T-cell (primary cell): Measurements from ENCODE around the gene ZNF134. TPM values are rescaled to one million over a fixed set of nuclear protein-coding genes. Genes with fewer than 3 reads are reported as not detected.

Experiments used
- ATAC-seq, 4 experiments: fragments of 200-7000 bp in 3 of 4; fragments of 150-1000 bp in 1 of 4; cut with Tn5 transposase; replicated peaks in 1 of 4; 1 replicate in 3 of 4; 2 replicates in 1 of 4; pipeline ENCODE4 v1.10.0; 2021; ENCODE audit warnings: moderate library complexity in 3 of 4, mild to moderate bottlenecking in 2 of 4, moderate number of reproducible peaks in 1 of 4
- CTCF ChIA-PET, 2 donors: fragments of 300-600 bp; sonication (Branson Sonifier 250); formaldehyde crosslinking; loops; one replicate each; lab custom pipeline; 2022; ENCODE audit warnings: antibody characterized with exemption in 2 of 2; lab: Charles Lee
- POLR2A ChIA-PET, 2 donors: fragments of 300-600 bp; sonication (Branson Sonifier 250); formaldehyde crosslinking; loops; one replicate each; lab custom pipeline; 2022; ENCODE audit warnings: antibody characterized with exemption in 2 of 2; lab: Charles Lee
- DNase-seq, 35 experiments: peaks; one replicate each; pipeline versions ENCODE4 v3.0.0 to v3.0.0-alpha.2; 2013 to 2023
- H3K27ac ChIP-seq: one replicate; pipeline ENCODE4 v1.5.1; 2013; ENCODE audit warnings: low read length
- H3K27me3 ChIP-seq, 2 experiments: replicated peaks in 1 of 2; 1 replicate in 1 of 2; 2 replicates in 1 of 2; pipeline versions ENCODE4 v1.6.1 to v1.7.0; 2013; ENCODE audit warnings: low read length in 1 of 2, mixed read lengths in 1 of 2; ENCODE audit not compliant: control insufficient read depth in 2 of 2, insufficient read depth in 2 of 2; ENCODE audit errors: extremely low read depth in 1 of 2
- H3K36me3 ChIP-seq, 2 donors: 1 replicate in 1 of 2; 2 replicates in 1 of 2; pipeline versions ENCODE4 v1.6.1 to v1.7.0; 2013; ENCODE audit warnings: low read length in 1 of 2; ENCODE audit not compliant: control insufficient read depth in 2 of 2, insufficient read depth in 1 of 2; ENCODE audit errors: extremely low read depth in 1 of 2
- H3K4me1 ChIP-seq, 2 experiments: 1 replicate in 1 of 2; 2 replicates in 1 of 2; pipeline versions ENCODE4 v1.6.1 to v1.7.0; 2013; ENCODE audit warnings: low read length in 2 of 2, mixed read lengths in 1 of 2; ENCODE audit not compliant: insufficient read depth in 2 of 2, control insufficient read depth in 1 of 2; ENCODE audit errors: extremely low read depth in 1 of 2
- H3K4me3 ChIP-seq, 2 donors: 1 replicate in 1 of 2; 2 replicates in 1 of 2; pipeline versions ENCODE4 v1.5.1 to v1.7.0; 2013; ENCODE audit warnings: mild to moderate bottlenecking in 2 of 2, low read length in 1 of 2, moderate library complexity in 1 of 2; ENCODE audit not compliant: control insufficient read depth in 1 of 2; ENCODE audit errors: extremely low read depth in 1 of 2
- H3K9me3 ChIP-seq: 2 replicates; pipeline ENCODE4 v1.7.0; 2013
- H3K27ac Mint-ChIP-seq, 2 donors: one replicate each; pipeline ENCODE4 v1.8.0; 2020 to 2021; ENCODE audit warnings: mild to moderate bottlenecking in 2 of 2, mixed read lengths in 2 of 2
- H3K27me3 Mint-ChIP-seq, 2 donors: one replicate each; pipeline ENCODE4 v1.8.0; 2021 to 2022; ENCODE audit warnings: mixed read lengths in 2 of 2
- H3K36me3 Mint-ChIP-seq: one replicate; pipeline ENCODE4 v1.8.0; 2021; ENCODE audit warnings: mixed read lengths
- H3K4me1 Mint-ChIP-seq, 3 donors: one replicate each; pipeline ENCODE4 v1.8.0; 2020 to 2022; ENCODE audit warnings: mixed read lengths in 3 of 3, mild to moderate bottlenecking in 1 of 3
- H3K4me3 Mint-ChIP-seq, 3 donors: one replicate each; pipeline ENCODE4 v1.8.0; 2020 to 2022; ENCODE audit warnings: mild to moderate bottlenecking in 3 of 3, mixed read lengths in 3 of 3, moderate library complexity in 3 of 3
- H3K9me3 Mint-ChIP-seq, 3 donors: one replicate each; pipeline ENCODE4 v1.8.0; 2020 to 2022; ENCODE audit warnings: mixed read lengths in 3 of 3
- WGBS: methylation state at CpG from one replicate; pipeline ENCODE4 v1.1.5; 2013; ENCODE audit warnings: missing lambda C conversion rate; ENCODE audit not compliant: insufficient coverage; 5-methylcytosine and 5-hydroxymethylcytosine counted together
- total RNA-seq, 35 experiments: library from RNA in 6 of 35; stranded (reverse) in 6 of 35; fragments of 120-200 nt in 1 of 35; gene quantifications; one replicate each; pipeline versions ENCODE4 v1.2.1 to v1.2.4 and lab custom pipeline; 2013 to 2026

ZNF134 gene
- total RNA-seq, 5 donors from 2014 or later (not counting 1 experiment from before 2014, with no cell fraction given), result 16.4 to 31.0 (median 22.3) TPM

- CTCF ChIA-PET, result interaction anchor here in 1 of 2 donors (0.6 to 1.4 kb wide), 2 partner anchors 35 to 189 kb away, joined by 3 read pairs; partner anchors contain the start of genes ZNF134 and ZNF548
- Histone ChIP-seq H3K36me3 (peaks cover 18 to 33% of the 10 kb centered on the region in 2 donors), H3K4me1 (peaks cover 4 to 26% of the 10 kb centered on the region in 2 experiments), H3K27me3 (peaks cover 0 to 7% of the 10 kb centered on the region in 2 experiments), H3K9me3 (no peaks in the 10 kb centered on the region), H3K4me3 (peak within 1 kb of the TSS; percentile 72 to 84), H3K27ac (peak within 1 kb of the TSS; percentile 52)
- Mint-ChIP-seq H3K9me3 (peaks cover 35 to 52% (median 43%) of the 10 kb centered on the region in 3 donors), H3K27ac (peak within 1 kb of the TSS; percentile 92), H3K4me1 (peaks cover 26 to 31% (median 26%) of the 10 kb centered on the region in 3 donors), H3K36me3 (peaks cover 46% of the 10 kb centered on the region), H3K4me3 (peak within 1 kb of the TSS; percentile 75 to 84 (median 78)), H3K27me3 (no peaks in the 10 kb centered on the region)
- DNase-seq (peak; percentile 82 to 99 (median 96)), ATAC-seq (peak; percentile 91 to 98 (median 96))
- POLR2A ChIA-PET, result no interaction called here
- WGBS, result under 1% methylated on average over 52 of the region's 62 CpGs
These were observed 35.4 kb upstream of the ZNF134 start, which contains the start of gene ZNF416 for GRCh38 chr19:57578487-57579205. ZNF416 (minus strand) TSS chr19:57578911; CDS start chr19:57578704, 207 bp downstream.

GRCh38 chr19:57583104-57583520, 30.9 kb upstream of the ZNF134 start:
- Histone ChIP-seq H3K4me3 (peak overlapping the region; percentile 69 to 72), H3K27ac (peak overlapping the region; percentile 63)
- peaks cover 23 to 52% (median 42%) of the 10 kb centered on the region in 3 donors for H3K9me3 Mint-ChIP-seq

GRCh38 chr19:57583521-57584416, 30.3 kb upstream of the ZNF134 start, which contains the start of gene ZIK1:
ZIK1 (plus strand) TSS chr19:57584145; CDS start chr19:57584357, 212 bp downstream.
- peaks cover 0 to 7% of the 10 kb centered on the region in 2 experiments for H3K27me3 ChIP-seq
- peak within 1 kb of the TSS; percentile 63 for H3K27ac ChIP-seq
- peak; percentile 71 to 93 (median 84) for DNase-seq
- Mint-ChIP-seq H3K4me1 (peaks cover 24 to 25% (median 24%) of the 10 kb centered on the region in 3 donors), H3K9me3 (peaks cover 27 to 57% (median 47%) of the 10 kb centered on the region in 3 donors), H3K27me3 (no peaks in the 10 kb centered on the region), H3K36me3 (peaks cover 49% of the 10 kb centered on the region), H3K27ac (peak within 1 kb of the TSS; percentile 72 to 86), H3K4me3 (peak within 1 kb of the TSS; percentile 91 to 98 (median 91))
- peaks cover 2% of the 10 kb centered on the region for H3K9me3 ChIP-seq
- ChIA-PET POLR2A (interaction anchor here in 1 of 2 donors (0.7 kb wide), 1 partner anchor 475 kb away, joined by 3 read pairs; no protein-coding TSS in a partner anchor), CTCF (no interaction called here)
- peak within 1 kb of the TSS; percentile 69 to 72 for H3K4me3 ChIP-seq
- H3K4me1 ChIP-seq, result peaks cover 2 to 27% of the 10 kb centered on the region in 2 experiments
- WGBS, result 7% methylated on average over 70 of the region's 76 CpGs
- peaks cover 0 to 7% of the 10 kb centered on the region in 2 donors for H3K36me3 ChIP-seq
- ATAC-seq, result peak; percentile 90 to 94 (median 94)

More at GRCh38 chr19:57583104-57583520, 30.9 kb upstream of the ZNF134 start:
- peaks cover 0 to under 1% of the 10 kb centered on the region in 2 donors for H3K36me3 ChIP-seq
- DNase-seq (peak in 1 of 35 experiments; percentile 3), ATAC-seq (no peak)
- peaks cover 2 to 30% of the 10 kb centered on the region in 2 experiments for H3K4me1 ChIP-seq
- H3K27me3 Mint-ChIP-seq, result no peaks in the 10 kb centered on the region
- 64% methylated on average over 17 of the region's 21 CpGs for WGBS
- peaks cover 26 to 29% (median 27%) of the 10 kb centered on the region in 3 donors for H3K4me1 Mint-ChIP-seq
- H3K9me3 ChIP-seq, result peaks cover 2% of the 10 kb centered on the region
- POLR2A ChIA-PET, result no interaction called here
- CTCF ChIA-PET, result no interaction called here
- H3K27me3 ChIP-seq, result peaks cover 0 to 7% of the 10 kb centered on the region in 2 experiments
- H3K27ac Mint-ChIP-seq, result no peak overlapping the region
- peaks cover 43% of the 10 kb centered on the region for H3K36me3 Mint-ChIP-seq
- H3K4me3 Mint-ChIP-seq, result peak overlapping the region; percentile 91 to 98 (median 91)

GRCh38 chr19:57587529-57587928, 26.5 kb upstream of the ZNF134 start:
- H3K4me3 ChIP-seq, result no peak overlapping the region
- ATAC-seq (no peak), DNase-seq (no peak)
- H3K27me3 ChIP-seq, result peaks cover 0 to 7% of the 10 kb centered on the region in 2 experiments
- no peak overlapping the region for H3K27ac Mint-ChIP-seq
- peaks cover 2 to 21% of the 10 kb centered on the region in 2 experiments for H3K4me1 ChIP-seq
- no peaks in the 10 kb centered on the region for H3K27me3 Mint-ChIP-seq
- peaks cover 75% of the 10 kb centered on the region for H3K36me3 Mint-ChIP-seq
- peaks cover 19 to 20% (median 19%) of the 10 kb centered on the region in 3 donors for H3K4me1 Mint-ChIP-seq
- POLR2A ChIA-PET, result no interaction called here
- 75% methylated on average over 1 of the region's 1 CpG for WGBS
- H3K27ac ChIP-seq, result no peak overlapping the region
- H3K9me3 ChIP-seq, result peaks cover 22% of the 10 kb centered on the region
- H3K4me3 Mint-ChIP-seq, result no peak overlapping the region
- peaks cover 29 to 68% (median 62%) of the 10 kb centered on the region in 3 donors for H3K9me3 Mint-ChIP-seq
- H3K36me3 ChIP-seq, result peaks cover 6 to 27% of the 10 kb centered on the region in 2 donors
- CTCF ChIA-PET, result no interaction called here

GRCh38 chr19:57599377-57599760, 14.7 kb upstream of the ZNF134 start:
- Mint-ChIP-seq H3K27me3 (no peaks in the 10 kb centered on the region), H3K9me3 (peaks cover 31 to 48% (median 38%) of the 10 kb centered on the region in 3 donors), H3K36me3 (peaks cover 36% of the 10 kb centered on the region), H3K4me3 (peak overlapping the region; percentile 73 to 88 (median 85)), H3K4me1 (peaks cover 25 to 27% (median 25%) of the 10 kb centered on the region in 3 donors), H3K27ac (peak overlapping the region; percentile 84 to 91)
- Histone ChIP-seq H3K4me3 (peak overlapping the region; percentile 76 to 98), H3K27me3 (no peaks in the 10 kb centered on the region), H3K36me3 (peaks cover 4 to 5% of the 10 kb centered on the region in 2 donors), H3K4me1 (peaks cover 2 to 16% of the 10 kb centered on the region in 2 experiments), H3K9me3 (peaks cover 4% of the 10 kb centered on the region), H3K27ac (peak overlapping the region; percentile 32)
- WGBS, result 0% methylated on average over 1 of the region's 8 CpGs
- ChIA-PET CTCF (no interaction called here), POLR2A (no interaction called here)
- ATAC-seq (peak in 1 of 4 experiments; percentile 12), DNase-seq (no peak)
